ENCODE results near the gene SUMO3. TPM values are rescaled to one million over a fixed set of nuclear protein-coding genes. Genes with fewer than 3 reads are reported as not detected.

Gene SUMO3
- total RNA-seq, 1 experiment from 2014 or later = 81.5 TPM

GRCh38 chr21:44822484-44823178 lies 4.8 kb upstream of the SUMO3 start:
- Histone ChIP-seq H3K4me3 (no peak overlapping the region), H3K9me2 (ENCODE audit: insufficient read depth) (no peaks in the 10 kb centered on the region), H2AFZ (no peak overlapping the region), H3K4me2 (no peak overlapping the region), H4K20me1 (ENCODE audit: insufficient read depth) (no peaks in the 10 kb centered on the region), H3F3A (ENCODE audit: insufficient read depth, low read depth) (peaks cover 4% of the 10 kb centered on the region; the same call in 1 of the 2 replicates), H3K4me1 (replicated peaks; ENCODE audit: insufficient read depth) (no peaks in the 10 kb centered on the region), H3K27me3 (ENCODE audit: insufficient read depth, low read depth) (no peaks in the 10 kb centered on the region), H3K27ac (no peak overlapping the region), H3K79me2 (ENCODE audit: low read depth) (no peaks in the 10 kb centered on the region), H3K9me3 (ENCODE audit: insufficient read depth, low read depth) (no peaks in the 10 kb centered on the region), H3K36me3 (ENCODE audit: low read depth) (no peaks in the 10 kb centered on the region)
- DNase-seq = no peak
- TF ChIP-seq CTCF (conservative IDR thresholded peaks at IDR 0.05) (no peak), EZH2 (IDR thresholded peaks at IDR 0.05; ENCODE audit: low read depth) (no peak)
- no TSS peak for BruUV-seq (replicated peaks)
- POLR2A ChIA-PET (ENCODE audit: unreplicated experiment) = no interaction called here
- CTCF ChIA-PET = no interaction called here
- intact Hi-C loops (cut with micrococcal nuclease; ENCODE audit: unreplicated experiment) = no loop called here

GRCh38 chr21:44820851-44821250 lies 3.0 kb upstream of the SUMO3 start:
- BruUV-seq (replicated peaks) = no TSS peak
- CTCF ChIA-PET = no interaction called here
- H3K4me3 ChIP-seq = no peak overlapping the region

More at GRCh38 chr21:44820851-44821250, 3.0 kb upstream of the SUMO3 start:
- intact Hi-C loops (cut with micrococcal nuclease; ENCODE audit: unreplicated experiment) = no loop called here
- Histone ChIP-seq H3K9me2 (ENCODE audit: insufficient read depth) (no peaks in the 10 kb centered on the region), H2AFZ (no peak overlapping the region), H3F3A (ENCODE audit: insufficient read depth, low read depth) (peaks cover 4% of the 10 kb centered on the region; the same call in 1 of the 2 replicates), H4K20me1 (ENCODE audit: insufficient read depth) (peaks cover 6% of the 10 kb centered on the region; the same call in 1 of the 2 replicates), H3K4me2 (no peak overlapping the region), H3K4me1 (replicated peaks; ENCODE audit: insufficient read depth) (no peaks in the 10 kb centered on the region; the same call in 1 of the 2 replicates), H3K27ac (no peak overlapping the region), H3K27me3 (ENCODE audit: insufficient read depth, low read depth) (no peaks in the 10 kb centered on the region), H3K36me3 (ENCODE audit: low read depth) (no peaks in the 10 kb centered on the region), H3K9me3 (ENCODE audit: insufficient read depth, low read depth) (no peaks in the 10 kb centered on the region), H3K79me2 (ENCODE audit: low read depth) (peaks cover 14% of the 10 kb centered on the region)
- no peak for DNase-seq
- no peak for TF ChIP-seq CTCF (conservative IDR thresholded peaks at IDR 0.05)
- TF ChIP-seq EZH2 (IDR thresholded peaks at IDR 0.05; ENCODE audit: low read depth) = no peak
- POLR2A ChIA-PET (ENCODE audit: unreplicated experiment) = no interaction called here

Data from PC-9 (cell line).